PC-3 (cell line): ENCODE data around the gene RTN3.

ENCODE experiments used
- EZH2 ChIP-seq: fragments of 300-600 bp; sonication (generic); IDR thresholded peaks from one replicate; pipeline ENCODE4 v1.6.1; 2017; ENCODE audit warnings: antibody characterized with exemption, mild to moderate bottlenecking, low read length; ENCODE audit not compliant: unreplicated experiment
- TF ChIP-seq, protein P1 (sequence below): fragments of 300-600 bp; sonication (generic); conservative IDR thresholded peaks from 2 replicates; pipeline ENCODE4 v1.5.1; 2017; ENCODE audit warnings: antibody characterized with exemption, low read depth, mild to moderate bottlenecking, low read length

DNA sequence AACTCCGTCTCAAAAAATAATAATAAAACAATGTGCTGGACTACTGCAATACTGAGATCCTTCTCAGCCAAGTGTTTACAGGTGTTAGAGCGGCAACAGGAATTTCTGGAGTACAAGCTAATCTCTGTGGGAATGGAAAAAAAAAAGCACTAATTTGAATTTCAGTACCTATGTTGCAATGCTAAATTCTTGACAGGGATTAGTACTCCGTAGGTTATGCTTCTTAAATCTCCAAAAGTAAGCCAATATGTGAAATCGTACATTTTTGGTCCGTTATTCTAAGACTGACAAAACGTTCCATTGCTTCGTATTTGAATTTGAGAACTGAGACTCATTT, 11.2 kb upstream of the RTN3 start:
- TF ChIP-seq, protein P1, sequence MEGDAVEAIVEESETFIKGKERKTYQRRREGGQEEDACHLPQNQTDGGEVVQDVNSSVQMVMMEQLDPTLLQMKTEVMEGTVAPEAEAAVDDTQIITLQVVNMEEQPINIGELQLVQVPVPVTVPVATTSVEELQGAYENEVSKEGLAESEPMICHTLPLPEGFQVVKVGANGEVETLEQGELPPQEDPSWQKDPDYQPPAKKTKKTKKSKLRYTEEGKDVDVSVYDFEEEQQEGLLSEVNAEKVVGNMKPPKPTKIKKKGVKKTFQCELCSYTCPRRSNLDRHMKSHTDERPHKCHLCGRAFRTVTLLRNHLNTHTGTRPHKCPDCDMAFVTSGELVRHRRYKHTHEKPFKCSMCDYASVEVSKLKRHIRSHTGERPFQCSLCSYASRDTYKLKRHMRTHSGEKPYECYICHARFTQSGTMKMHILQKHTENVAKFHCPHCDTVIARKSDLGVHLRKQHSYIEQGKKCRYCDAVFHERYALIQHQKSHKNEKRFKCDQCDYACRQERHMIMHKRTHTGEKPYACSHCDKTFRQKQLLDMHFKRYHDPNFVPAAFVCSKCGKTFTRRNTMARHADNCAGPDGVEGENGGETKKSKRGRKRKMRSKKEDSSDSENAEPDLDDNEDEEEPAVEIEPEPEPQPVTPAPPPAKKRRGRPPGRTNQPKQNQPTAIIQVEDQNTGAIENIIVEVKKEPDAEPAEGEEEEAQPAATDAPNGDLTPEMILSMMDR, result no peak
- no peak for TF ChIP-seq EZH2
